Stimulated activated CD8-positive, alpha-beta memory T cell treated with anti-CD3 and anti-CD28 coated beads, Interleukin-7, amount 100 ng/mL, for 1 hour (primary cell): ENCODE results near the gene FBXW11.
"Not testable (repeated sequence)": the region's sequence is repeated elsewhere in the genome, so short reads cannot be mapped to it uniquely, and the experiment has no call there.

Experiments used
- DNase-seq, 2 donors: peaks; one replicate each; pipeline ENCODE4 v3.0.0-alpha.2; 2020; ENCODE audit warnings: low read depth in 2 of 2

FBXW11 gene

GRCh38 chr5:171954721-171955120 lies 51.7 kb downstream of the FBXW11 start:
- no peak for DNase-seq

GRCh38 chr5:171953860-171954701 lies 52.4 kb downstream of the FBXW11 start:
- DNase-seq = no peak

GRCh38 chr5:171952021-171952420 lies 54.4 kb downstream of the FBXW11 start:
- no peak for DNase-seq

- DNase-seq = no peak
Observed at GRCh38 chr5:171951218-171951617, 55.2 kb downstream of the FBXW11 start.

GRCh38 chr5:171946000-171946781 lies 60.2 kb downstream of the FBXW11 start:
- no peak for DNase-seq

- no peak for DNase-seq
Observed at GRCh38 chr5:171945476-171945875, 61.0 kb downstream of the FBXW11 start.

GRCh38 chr5:171945066-171945465 lies 61.4 kb downstream of the FBXW11 start:
- DNase-seq = no peak

GRCh38 chr5:171942112-171942516 lies 64.3 kb downstream of the FBXW11 start:
- not testable (repeated sequence) for DNase-seq

- not testable (repeated sequence) for DNase-seq
Observed at GRCh38 chr5:171941675-171942074, 64.8 kb downstream of the FBXW11 start.

- not testable (repeated sequence) for DNase-seq
Observed at GRCh38 chr5:171941275-171941674, 65.2 kb downstream of the FBXW11 start.

- no peak for DNase-seq
Observed at GRCh38 chr5:171939951-171940350, 66.5 kb downstream of the FBXW11 start.

GRCh38 chr5:171938358-171938757 lies 68.1 kb downstream of the FBXW11 start:
- no peak for DNase-seq

GRCh38 chr5:171937351-171937750 lies 69.1 kb downstream of the FBXW11 start:
- DNase-seq = no peak

GRCh38 chr5:171934586-171934985 lies 71.9 kb downstream of the FBXW11 start:
- DNase-seq = no peak

GRCh38 chr5:171931163-171931562 lies 75.3 kb downstream of the FBXW11 start:
- no peak for DNase-seq

GRCh38 chr5:171927345-171927941 lies 79.0 kb downstream of the FBXW11 start:
- DNase-seq = no peak

- no peak for DNase-seq
Observed at GRCh38 chr5:171926311-171926710, 80.1 kb downstream of the FBXW11 start.

- no peak for DNase-seq
Observed at GRCh38 chr5:171924493-171925122, 81.8 kb downstream of the FBXW11 start.

GRCh38 chr5:171920765-171921391 lies 85.6 kb downstream of the FBXW11 start:
- no peak for DNase-seq

- not testable (repeated sequence) for DNase-seq
Observed at GRCh38 chr5:171915700-171916099, 90.7 kb downstream of the FBXW11 start.

GRCh38 chr5:171914726-171915338 lies 91.6 kb downstream of the FBXW11 start:
- DNase-seq = no peak
